ENCODE data around the gene SLC6A19. TPM values are rescaled to one million over a fixed set of nuclear protein-coding genes. Genes with fewer than 3 reads are reported as not detected.

SLC6A19 gene
- total and polyA plus RNA-seq, 9 of the 15 experiments (the other 6 are each of a cell fraction or from before 2014, with no cell fraction given): 0.03 to 1.6 (median 0.59) TPM

DNA sequence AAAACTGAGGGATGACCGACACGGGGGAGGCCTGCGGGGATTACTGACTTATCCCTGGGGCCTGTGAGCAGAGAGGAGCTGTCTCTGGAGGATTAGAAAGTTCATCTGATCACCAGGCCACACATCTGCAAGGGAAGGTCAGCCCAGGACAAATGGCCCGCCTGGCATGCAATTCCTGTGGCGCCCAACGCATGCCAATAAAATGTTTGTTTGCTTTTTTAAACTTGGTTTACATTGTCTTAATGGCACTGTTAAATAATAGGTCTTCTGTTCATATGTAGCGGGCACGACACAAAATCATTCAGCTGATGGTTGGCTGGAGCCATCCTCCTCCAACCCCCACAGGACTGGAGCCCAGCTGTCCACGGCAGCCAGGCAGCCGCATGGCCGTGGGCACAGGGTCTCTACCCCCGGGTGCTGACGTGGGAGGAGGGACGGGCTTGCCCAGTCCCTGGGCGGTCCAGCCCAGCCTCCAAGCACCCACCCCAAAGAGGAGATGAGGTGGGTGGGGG lies 48.6 kb upstream of the SLC6A19 start:
- no peak for DNase-seq (ENCODE audit: extremely low read depth in 1 of 4, low spot score in 3 of 4)
- in situ Hi-C loops (cut with MboI) (no loop called here), intact Hi-C loops (cut with micrococcal nuclease) (no loop called here)
- no peak overlapping the region for H3K9ac ChIP-seq (ENCODE audit: insufficient read depth in 1 of 2, low read depth in 2 of 2, low read length in 2 of 2)
- no peak for TF ChIP-seq SP2 (IDR thresholded peaks at IDR 0.05; ENCODE audit: extremely low read depth, low read depth, low read length, poor library complexity, severe bottlenecking)
- TF ChIP-seq MTA1 (IDR thresholded peaks at IDR 0.05; ENCODE audit: borderline replicate concordance): no peak
- TF ChIP-seq CBFA2T3 (IDR thresholded peaks at IDR 0.05): peak; percentile 23; the same call in 1 of the 2 replicates
- no peaks in the 10 kb centered on the region for H3K79me2 ChIP-seq (ENCODE audit: control insufficient read depth, insufficient read depth, low read length)
- peak; percentile 37; the same call in 1 of the 3 replicates for ATAC-seq
- FAIRE-seq: no peak
- 0 out of 2 replicates have a peak, but pooled peaks cover 3% of the 10 kb centered on the region for H3K9me3 ChIP-seq (replicated peaks; ENCODE audit: control insufficient read depth, insufficient read depth, low read depth, low read length)
- H3K36me3 ChIP-seq (ENCODE audit: control insufficient read depth, insufficient read depth, low read length): no peaks in the 10 kb centered on the region
- POLR2A ChIA-PET: interaction anchor here (0.7 to 0.8 kb wide), 2 partner anchors 16 to 230 kb away, joined by 3 read pairs; no protein-coding TSS in a partner anchor
- H2AFZ ChIP-seq (ENCODE audit: low read depth, low read length): no peak overlapping the region
- H3K9me1 ChIP-seq (ENCODE audit: control insufficient read depth, insufficient read depth, low read length): peaks cover 3% of the 10 kb centered on the region
- BruUV-seq (replicated peaks): no TSS peak
- H3K27me3 ChIP-seq (ENCODE audit: control insufficient read depth in 2 of 2, insufficient read depth in 2 of 2, low read length in 2 of 2): peaks cover 49 to 78% of the 10 kb centered on the region in 2 experiments
- H3K27ac ChIP-seq (ENCODE audit: extremely low read depth, low read depth, low read length): no peak overlapping the region
- H3K4me1 ChIP-seq (replicated peaks in 1 of 2; ENCODE audit: control insufficient read depth in 2 of 2, insufficient read depth in 2 of 2, low read length in 2 of 2): peaks cover 0 to 18% of the 10 kb centered on the region in 2 experiments; a peak in 2 of 5 replicates
- H3K4me2 ChIP-seq (ENCODE audit: insufficient read depth, low read length): no peak overlapping the region
- CTCF ChIA-PET (ENCODE audit: low intra/inter-chr PET ratio): no interaction called here
- H4K20me1 ChIP-seq (replicated peaks; ENCODE audit: control insufficient read depth, insufficient read depth, low read length): peaks cover 45% of the 10 kb centered on the region
- no peak overlapping the region for H3K4me3 ChIP-seq
- 3% methylated on average over 14 of the region's 15 CpGs for WGBS (ENCODE audit: insufficient coverage, low coverage, missing lambda C conversion rate)

DNA sequence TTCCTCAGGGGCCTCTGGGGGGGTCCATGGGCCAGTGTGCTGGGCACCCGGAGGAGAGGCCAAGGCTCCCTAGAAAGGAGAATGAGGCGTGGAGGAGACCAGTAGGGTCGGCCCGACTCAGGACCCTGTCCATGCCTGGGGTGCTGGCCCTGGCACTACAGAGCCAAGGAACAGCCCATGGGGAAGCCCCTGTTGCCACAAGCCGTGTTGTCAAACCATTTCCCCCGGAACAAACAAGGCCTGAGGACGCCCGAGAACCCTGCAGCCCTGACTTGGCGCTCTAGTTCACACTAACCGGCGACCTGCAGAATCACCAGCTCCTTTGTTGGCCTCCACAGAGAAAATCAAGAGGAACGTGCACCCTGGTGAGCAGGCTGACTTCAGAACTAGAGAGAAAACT lies 48.0 kb upstream of the SLC6A19 start:
- H3K4me1 ChIP-seq (replicated peaks in 1 of 2; ENCODE audit: control insufficient read depth in 2 of 2, insufficient read depth in 2 of 2, low read length in 2 of 2): peaks cover 0 to 18% of the 10 kb centered on the region in 2 experiments; a peak in 2 of 5 replicates
- TF ChIP-seq FIP1L1 (IDR thresholded peaks at IDR 0.05; ENCODE audit: low read depth, low read length, poor library complexity, severe bottlenecking): no peak
- TF ChIP-seq HDAC6 (IDR thresholded peaks at IDR 0.05; ENCODE audit: low read depth, low read length): no peak
- no peak for TF ChIP-seq PCBP1 (IDR thresholded peaks at IDR 0.05; ENCODE audit: low read depth, low read length, poor library complexity, severe bottlenecking)
- TF ChIP-seq, protein P1, sequence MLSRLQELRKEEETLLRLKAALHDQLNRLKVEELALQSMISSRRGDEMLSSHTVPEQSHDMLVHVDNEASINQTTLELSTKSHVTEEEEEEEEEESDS (CRISPR knock-in tag; IDR thresholded peaks at IDR 0.05): no peak
- no peak for TF ChIP-seq MAFF (IDR thresholded peaks at IDR 0.05; ENCODE audit: low read length)
- no peak for TF ChIP-seq BRD9 (IDR thresholded peaks at IDR 0.05; ENCODE audit: low read depth, partially characterized antibody)
- TF ChIP-seq MIER1 (IDR thresholded peaks at IDR 0.05; ENCODE audit: low read depth): no peak
- H2AFZ ChIP-seq (ENCODE audit: low read depth, low read length): no peak overlapping the region
- no peaks in the 10 kb centered on the region for H3K36me3 ChIP-seq (ENCODE audit: control insufficient read depth, insufficient read depth, low read length)
- in situ Hi-C loops (cut with MboI): no loop called here
- DNase-seq (ENCODE audit: extremely low read depth in 1 of 4, low spot score in 3 of 4): no peak
- ChIA-PET POLR2A (interaction anchor here (0.7 kb wide), 1 partner anchor 17 kb away, joined by 3 read pairs; no protein-coding TSS in a partner anchor), CTCF (ENCODE audit: low intra/inter-chr PET ratio) (no interaction called here)
- no peak for FAIRE-seq
- no peak overlapping the region for H3K9ac ChIP-seq (ENCODE audit: insufficient read depth in 1 of 2, low read depth in 2 of 2, low read length in 2 of 2)
- no peak overlapping the region for H3K4me2 ChIP-seq (ENCODE audit: insufficient read depth, low read length)
- no peaks in the 10 kb centered on the region for H3K79me2 ChIP-seq (ENCODE audit: control insufficient read depth, insufficient read depth, low read length)
- no peak for ATAC-seq
- H3K4me3 ChIP-seq: no peak overlapping the region
- H3K9me1 ChIP-seq (ENCODE audit: control insufficient read depth, insufficient read depth, low read length): peaks cover 4% of the 10 kb centered on the region
- 0 out of 2 replicates have a peak, but pooled peaks cover 3% of the 10 kb centered on the region for H3K9me3 ChIP-seq (replicated peaks; ENCODE audit: control insufficient read depth, insufficient read depth, low read depth, low read length)
- H3K27me3 ChIP-seq (ENCODE audit: control insufficient read depth in 2 of 2, insufficient read depth in 2 of 2, low read length in 2 of 2): peaks cover 48 to 81% of the 10 kb centered on the region in 2 experiments
- no TSS peak for BruUV-seq (replicated peaks)
- WGBS (ENCODE audit: insufficient coverage, low coverage, missing lambda C conversion rate): 2% methylated on average over 12 of the region's 12 CpGs
- H3K27ac ChIP-seq (ENCODE audit: extremely low read depth, low read depth, low read length): no peak overlapping the region
- H4K20me1 ChIP-seq (replicated peaks; ENCODE audit: control insufficient read depth, insufficient read depth, low read length): peaks cover 45% of the 10 kb centered on the region
- intact Hi-C loops (cut with micrococcal nuclease): no loop called here

Measured in K562 (cell line).